Activated CD8-positive, alpha-beta T cell treated with anti-CD3 and anti-CD28 coated beads for 36 hours (primary cell): Measurements from ENCODE around the gene VAV2. TPM values are rescaled to one million over a fixed set of nuclear protein-coding genes. Genes with fewer than 3 reads are reported as not detected.

Experiments used
- ATAC-seq: fragments of 200-7000 bp; cut with Tn5 transposase; one replicate; pipeline ENCODE4 v1.10.0; 2021; ENCODE audit warnings: mild to moderate bottlenecking, moderate library complexity
- CTCF ChIA-PET: fragments of 350-600 bp; sonication (Branson Sonifier 250); formaldehyde crosslinking; loops from one replicate; lab custom pipeline; 2021; ENCODE audit warnings: antibody characterized with exemption; lab: Charles Lee
- POLR2A ChIA-PET: fragments of 350-600 bp; sonication (Branson Sonifier 250); formaldehyde crosslinking; loops from one replicate; lab custom pipeline; 2021; ENCODE audit warnings: antibody characterized with exemption; lab: Charles Lee
- DNase-seq: peaks from one replicate; pipeline ENCODE4 v3.0.0-alpha.2; 2020
- H3K27ac Mint-ChIP-seq: one replicate; pipeline ENCODE4 v1.8.0; 2021; ENCODE audit warnings: mild to moderate bottlenecking, mixed read lengths
- H3K27me3 Mint-ChIP-seq: one replicate; pipeline ENCODE4 v1.8.0; 2021; ENCODE audit warnings: mixed read lengths
- H3K36me3 Mint-ChIP-seq: one replicate; pipeline ENCODE4 v1.8.0; 2021; ENCODE audit warnings: low read depth, mixed read lengths
- H3K4me1 Mint-ChIP-seq: one replicate; pipeline ENCODE4 v1.8.0; 2021; ENCODE audit warnings: low read depth, mixed read lengths
- H3K4me3 Mint-ChIP-seq: one replicate; pipeline ENCODE4 v1.8.0; 2021; ENCODE audit warnings: mild to moderate bottlenecking, moderate library complexity, mixed read lengths
- H3K9me3 Mint-ChIP-seq: one replicate; pipeline ENCODE4 v1.8.0; 2021; ENCODE audit warnings: mixed read lengths
- CTCF ChIP-seq: fragments of 200-600 bp; IDR thresholded peaks from one replicate; pipeline ENCODE4 v1.8.0; 2022; ENCODE audit warnings: antibody characterized with exemption, mild to moderate bottlenecking
- intact Hi-C: fragments of 100-400 bp; cut with micrococcal nuclease; formaldehyde crosslinking; loops from one replicate; pipeline ENCODE4 v1.10.0; 2022
- total RNA-seq, 2 experiments: library from RNA; stranded (reverse); gene quantifications; one replicate each; pipeline ENCODE4 v1.2.3, GENCODE V29; 2021

The VAV2 gene
- total RNA-seq, 2 experiments from 2014 or later = 5.1 to 5.4 TPM

DNA sequence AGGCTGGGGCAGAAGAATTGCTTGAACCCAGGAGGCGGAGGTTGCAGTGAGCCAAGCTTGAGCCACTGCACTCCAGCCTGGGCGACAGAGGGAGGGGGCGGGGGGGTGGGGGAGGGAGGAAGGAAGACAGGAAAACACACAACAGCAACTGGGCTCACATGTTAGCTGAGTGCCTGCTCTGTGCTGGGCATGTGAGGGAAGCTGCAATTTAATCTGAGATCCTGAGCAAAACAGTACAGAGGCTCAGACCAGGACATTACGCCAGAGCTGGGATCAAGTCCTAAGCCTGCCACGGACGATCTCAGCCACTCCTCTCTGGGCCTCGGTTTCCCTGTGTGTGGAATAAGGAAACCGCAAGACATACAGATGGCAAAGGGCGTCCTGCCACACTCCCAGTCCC is 119.1 kb downstream of the VAV2 start:
- no peaks in the 10 kb centered on the region for H3K36me3 Mint-ChIP-seq
- ChIA-PET POLR2A (no interaction called here), CTCF (no interaction called here)
- peaks cover 16% of the 10 kb centered on the region for H3K4me1 Mint-ChIP-seq
- no peak overlapping the region for H3K4me3 Mint-ChIP-seq
- no peaks in the 10 kb centered on the region for H3K27me3 Mint-ChIP-seq
- DNase-seq = no peak
- H3K9me3 Mint-ChIP-seq = no peaks in the 10 kb centered on the region
- intact Hi-C loops = no loop called here
- no peak overlapping the region for H3K27ac Mint-ChIP-seq
- no peak for TF ChIP-seq CTCF
- ATAC-seq = no peak

DNA sequence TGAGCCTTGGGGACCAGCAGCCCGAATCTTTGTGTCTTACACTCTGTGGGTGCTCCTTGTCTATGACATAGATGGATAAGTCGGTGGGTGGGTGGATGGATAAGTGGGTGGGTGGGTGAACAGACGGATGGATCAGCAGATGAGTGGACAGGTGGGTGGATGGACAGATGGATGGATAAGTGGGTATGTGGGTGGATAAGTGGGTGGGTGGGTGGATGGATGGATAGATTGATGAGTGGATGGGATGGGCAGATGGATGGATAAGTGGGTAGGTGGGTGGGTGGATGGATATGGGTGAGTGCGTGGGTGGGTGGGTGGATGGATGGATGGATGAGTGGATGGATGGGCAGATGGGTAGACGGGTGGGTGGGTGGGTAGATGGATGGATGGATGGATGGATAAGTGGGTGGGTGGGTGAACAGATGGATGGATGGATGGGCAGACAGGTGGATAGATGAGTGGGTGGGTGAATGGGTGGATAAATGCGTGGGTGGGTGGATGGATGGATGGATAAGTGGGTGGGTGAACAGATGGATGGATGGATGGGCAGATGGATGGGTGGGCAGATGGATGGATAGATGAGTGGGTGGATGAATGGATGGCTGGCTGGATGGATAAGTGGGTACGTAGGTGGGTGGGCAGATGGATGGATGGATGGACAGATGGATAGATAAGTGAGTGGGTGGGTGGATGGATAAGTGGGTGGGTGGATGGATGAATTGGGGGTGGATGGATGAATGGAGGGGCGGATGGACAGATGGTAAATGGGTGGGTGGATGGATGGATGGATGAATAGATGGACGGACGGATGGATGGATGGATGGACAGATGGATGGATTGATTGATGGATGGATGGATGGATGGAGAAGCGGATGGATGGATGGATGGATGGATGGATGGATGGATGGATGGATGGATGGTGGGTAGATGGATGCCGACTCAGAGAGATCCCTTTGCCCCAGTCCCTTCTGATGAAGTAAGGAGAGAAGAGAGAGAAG is 121.2 kb downstream of the VAV2 start:
- ATAC-seq = no peak
- H3K27me3 Mint-ChIP-seq = no peaks in the 10 kb centered on the region
- ChIA-PET CTCF (interaction anchor here (2.3 kb wide), 1 partner anchor 124 kb away, joined by 13 read pairs; no protein-coding TSS in a partner anchor), POLR2A (no interaction called here)
- intact Hi-C loops = no loop called here
- DNase-seq = no peak
- no peaks in the 10 kb centered on the region for H3K9me3 Mint-ChIP-seq
- peaks cover 16% of the 10 kb centered on the region for H3K4me1 Mint-ChIP-seq
- H3K27ac Mint-ChIP-seq = peak overlapping the region; percentile 16
- no peaks in the 10 kb centered on the region for H3K36me3 Mint-ChIP-seq
- no peak overlapping the region for H3K4me3 Mint-ChIP-seq
- TF ChIP-seq CTCF = no peak

DNA sequence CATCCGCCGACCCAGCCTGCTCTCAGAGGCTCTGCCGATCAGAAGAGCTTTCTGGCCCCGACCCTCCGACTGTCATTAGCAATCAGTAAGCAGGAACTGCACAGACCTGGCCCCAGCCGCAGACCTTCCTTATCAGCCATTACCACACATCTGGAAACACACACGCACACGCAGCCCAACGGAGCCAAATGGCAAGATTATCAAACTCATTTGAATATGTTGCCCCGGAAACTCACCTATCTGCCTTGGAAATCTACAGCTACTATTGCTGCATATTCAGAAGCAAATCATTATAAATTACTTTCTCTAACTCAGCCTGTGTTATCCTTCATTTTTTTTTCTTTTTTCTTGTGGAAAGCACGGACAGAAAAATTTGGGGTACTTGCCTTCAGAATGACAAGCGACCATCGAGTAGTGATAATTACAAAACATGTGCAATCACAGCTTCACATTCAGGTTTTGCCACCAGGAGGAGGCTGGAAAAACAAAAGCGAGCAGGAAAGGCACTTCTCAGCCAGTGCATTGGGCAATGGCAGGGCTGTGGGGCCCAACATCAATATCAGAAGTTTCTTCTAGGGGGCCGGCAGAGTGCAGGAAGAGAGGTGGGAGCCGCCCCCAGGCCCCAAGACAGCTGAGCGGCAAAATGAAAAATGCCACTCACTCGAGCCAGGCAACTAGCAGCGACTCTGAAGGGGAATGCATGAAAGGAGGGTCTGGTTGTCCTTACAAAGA is 122.3 kb downstream of the VAV2 start:
- Mint-ChIP-seq H3K27ac (peak overlapping the region; percentile 4), H3K4me1 (peaks cover 16% of the 10 kb centered on the region), H3K9me3 (peaks cover 7% of the 10 kb centered on the region), H3K4me3 (peak overlapping the region; percentile 37), H3K27me3 (no peaks in the 10 kb centered on the region), H3K36me3 (no peaks in the 10 kb centered on the region)
- TF ChIP-seq CTCF = no peak
- ATAC-seq = peak; percentile 83
- CTCF ChIA-PET = interaction anchor here (1.0 to 2.3 kb wide), 2 partner anchors 88 to 125 kb away, joined by 3 to 13 read pairs; no protein-coding TSS in a partner anchor
- POLR2A ChIA-PET = interaction anchor here (1.3 kb wide), 1 partner anchor 19 kb away, joined by 3 read pairs; no protein-coding TSS in a partner anchor
- intact Hi-C loops = no loop called here
- peak; percentile 76 for DNase-seq

- POLR2A ChIA-PET = no interaction called here
- TF ChIP-seq CTCF = no peak
- Mint-ChIP-seq H3K36me3 (no peaks in the 10 kb centered on the region), H3K27me3 (no peaks in the 10 kb centered on the region), H3K9me3 (peaks cover 7% of the 10 kb centered on the region), H3K4me1 (peaks cover 16% of the 10 kb centered on the region), H3K27ac (no peak overlapping the region), H3K4me3 (no peak overlapping the region)
- intact Hi-C loops = no loop called here
- CTCF ChIA-PET = no interaction called here
- no peak for ATAC-seq
- no peak for DNase-seq
These were observed 123.9 kb downstream of the VAV2 start for GRCh38 chr9:133868203-133868602.
